Fibroblast of lung (primary cell): ENCODE measurements around the gene OR4F17. TPM values are rescaled to one million over a fixed set of nuclear protein-coding genes. Genes with fewer than 3 reads are reported as not detected.
"Not testable (repeated sequence)": the region's sequence is repeated elsewhere in the genome, so short reads cannot be mapped to it uniquely, and the experiment has no call there.

Experiments used
- DNase-seq, 2 donors: peaks; one replicate each; pipeline versions ENCODE4 v3.0.0 to v3.0.0-alpha.2; 2010; ENCODE audit warnings: low read depth in 2 of 2
- H2AFZ ChIP-seq: 2 replicates; pipeline ENCODE4 v1.5.1; 2012; ENCODE audit warnings: low read length, control low read depth, inconsistent platforms
- H3K27ac ChIP-seq: 2 replicates; pipeline ENCODE4 v1.5.1; 2011; ENCODE audit warnings: low read length, control low read depth; ENCODE audit not compliant: insufficient read depth
- H3K27me3 ChIP-seq: 2 replicates; pipeline ENCODE4 v1.5.1; 2011; ENCODE audit warnings: mild to moderate bottlenecking, low read length; ENCODE audit not compliant: control insufficient read depth, insufficient read depth
- H3K36me3 ChIP-seq: 2 replicates; pipeline ENCODE4 v1.5.1; 2011; ENCODE audit warnings: low read length; ENCODE audit not compliant: control insufficient read depth, insufficient read depth
- H3K4me1 ChIP-seq: 2 replicates; pipeline ENCODE4 v1.5.1; 2011; ENCODE audit warnings: low read length; ENCODE audit not compliant: control insufficient read depth, insufficient read depth; ENCODE audit errors: extremely low read depth
- H3K4me2 ChIP-seq: 2 replicates; pipeline ENCODE4 v1.5.1; 2011; ENCODE audit warnings: low read length, control low read depth; ENCODE audit not compliant: insufficient read depth; ENCODE audit errors: extremely low read depth
- H3K4me3 ChIP-seq, 4 experiments: fragments of 200-600 bp in 1 of 4; sonication (generic) in 1 of 4; replicated peaks in 1 of 4; 2 replicates each; pipeline ENCODE4 v1.5.1; 2011 to 2016; ENCODE audit warnings: low read length in 4 of 4, low read depth in 3 of 4, mild to moderate bottlenecking in 3 of 4, control low read depth in 2 of 4, inconsistent platforms in 1 of 4, mixed read lengths in 1 of 4; ENCODE audit not compliant: insufficient read depth in 1 of 4; ENCODE audit errors: control extremely low read depth in 1 of 4
- H3K79me2 ChIP-seq: 2 replicates; pipeline ENCODE4 v1.5.1; 2012; ENCODE audit warnings: mild to moderate bottlenecking, low read length, inconsistent platforms; ENCODE audit not compliant: control insufficient read depth, insufficient read depth
- H3K9ac ChIP-seq: 2 replicates; pipeline ENCODE4 v1.5.1; 2011; ENCODE audit warnings: mild to moderate bottlenecking, low read length, control low read depth; ENCODE audit not compliant: insufficient read depth
- H3K9me3 ChIP-seq: 2 replicates; pipeline ENCODE4 v1.5.1; 2012; ENCODE audit warnings: low read depth, low read length; ENCODE audit not compliant: control insufficient read depth, insufficient read depth
- H4K20me1 ChIP-seq: 2 replicates; pipeline ENCODE4 v1.5.1; 2011; ENCODE audit warnings: low read length; ENCODE audit not compliant: control insufficient read depth, insufficient read depth; ENCODE audit errors: extremely low read depth
- polyA minus RNA-seq: library from RNA; depleted of rRNA, polyadenylated mRNA; stranded (reverse); fragments of >200 nt; gene quantifications from 2 replicates; pipeline ENCODE4 v1.2.3, GENCODE V29; 2011; ENCODE audit warnings: low replicate concordance
- polyA plus RNA-seq, 2 donors: library from polyadenylated mRNA; depleted of rRNA in 1 of 2; stranded (reverse) in 1 of 2; unstranded in 1 of 2; fragments of >200 nt; gene quantifications; 2 replicates each; pipeline ENCODE4 v1.2.1, GENCODE V29; 2011 to 2012; ENCODE audit warnings: missing spikeins in 1 of 2
- total RNA-seq: library from RNA; depleted of rRNA; stranded (reverse); fragments of >200 nt; gene quantifications from 2 replicates; pipeline ENCODE4 v1.2.1, GENCODE V29; 2014

OR4F17 gene, protein sequence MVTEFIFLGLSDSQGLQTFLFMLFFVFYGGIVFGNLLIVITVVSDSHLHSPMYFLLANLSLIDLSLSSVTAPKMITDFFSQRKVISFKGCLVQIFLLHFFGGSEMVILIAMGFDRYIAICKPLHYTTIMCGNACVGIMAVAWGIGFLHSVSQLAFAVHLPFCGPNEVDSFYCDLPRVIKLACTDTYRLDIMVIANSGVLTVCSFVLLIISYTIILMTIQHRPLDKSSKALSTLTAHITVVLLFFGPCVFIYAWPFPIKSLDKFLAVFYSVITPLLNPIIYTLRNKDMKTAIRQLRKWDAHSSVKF
- total RNA-seq = not detected in 2 replicates
- polyA plus RNA-seq = not detected in 2 replicates
- not detected in 2 replicates for polyA plus RNA-seq (2012)
- not detected in 2 replicates for polyA minus RNA-seq

DNA sequence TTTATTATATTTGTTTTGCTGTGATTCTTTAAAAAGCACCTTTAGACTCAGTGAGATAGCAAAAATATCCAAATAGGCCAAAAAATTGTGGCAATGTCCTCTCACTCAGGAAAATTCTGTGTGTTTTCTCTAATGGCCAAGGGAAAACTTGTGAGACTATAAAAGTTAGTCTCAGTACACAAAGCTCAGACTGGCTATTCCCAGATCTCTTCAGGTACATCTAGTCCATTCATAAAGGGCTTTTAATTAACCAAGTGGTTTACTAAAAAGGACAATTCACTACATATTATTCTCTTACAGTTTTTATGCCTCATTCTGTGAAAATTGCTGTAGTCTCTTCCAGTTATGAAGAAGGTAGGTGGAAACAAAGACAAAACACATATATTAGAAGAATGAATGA, at the start of gene OR4F17:
Gene OR4F17, plus strand, starts transcription at position 301 of the 400 bp plus-strand sequence. CDS start 3,575 bp downstream, outside the sequence.
- not testable (repeated sequence) for H3K4me2 ChIP-seq, H3K9me3 ChIP-seq, H3K27ac ChIP-seq, DNase-seq, H3K27me3 ChIP-seq, H4K20me1 ChIP-seq, H3K4me1 ChIP-seq, H3K79me2 ChIP-seq, H3K36me3 ChIP-seq, H3K4me3 ChIP-seq, H2AFZ ChIP-seq, H3K9ac ChIP-seq

DNA sequence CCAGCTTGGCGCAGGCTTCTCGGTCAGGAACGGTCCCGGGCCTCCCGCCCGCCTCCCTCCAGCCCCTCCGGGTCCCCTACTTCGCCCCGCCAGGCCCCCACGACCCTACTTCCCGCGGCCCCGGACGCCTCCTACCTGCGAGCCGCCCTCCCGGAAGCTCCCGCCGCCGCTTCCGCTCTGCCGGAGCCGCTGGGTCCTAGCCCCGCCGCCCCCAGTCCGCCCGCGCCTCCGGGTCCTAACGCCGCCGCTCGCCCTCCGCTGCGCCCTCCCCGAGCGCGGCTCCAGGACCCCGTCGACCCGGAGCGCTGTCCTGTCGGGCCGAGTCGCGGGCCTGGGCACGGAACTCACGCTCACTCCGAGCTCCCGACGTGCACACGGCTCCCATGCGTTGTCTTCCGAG, 36.1 kb upstream of the OR4F17 start:
- not testable (repeated sequence) for H3K4me1 ChIP-seq, H2AFZ ChIP-seq, DNase-seq, H4K20me1 ChIP-seq, H3K9ac ChIP-seq, H3K9me3 ChIP-seq, H3K4me3 ChIP-seq, H3K27me3 ChIP-seq, H3K36me3 ChIP-seq, H3K79me2 ChIP-seq, H3K4me2 ChIP-seq, H3K27ac ChIP-seq

DNA sequence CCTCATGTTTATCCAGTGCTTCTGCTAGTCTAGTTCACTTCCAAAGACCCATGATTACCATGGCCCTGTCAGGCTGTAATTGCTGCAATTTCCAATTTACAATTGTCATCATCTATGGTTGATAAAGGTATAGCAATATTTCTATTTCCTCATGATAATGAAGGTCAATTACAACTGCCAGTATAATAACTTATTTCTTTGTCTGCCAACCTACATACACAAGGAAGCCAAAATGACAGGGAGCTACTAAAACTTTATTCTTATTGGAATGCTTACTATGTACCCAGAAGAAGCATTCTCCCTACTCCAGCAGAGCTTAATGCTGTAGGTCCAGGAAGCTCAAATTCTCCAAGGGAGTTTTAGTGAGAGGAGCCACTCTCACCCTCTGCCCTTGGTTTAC, 24.0 kb upstream of the OR4F17 start:
- H2AFZ ChIP-seq, H4K20me1 ChIP-seq, H3K9me3 ChIP-seq, H3K4me2 ChIP-seq, H3K27me3 ChIP-seq, H3K36me3 ChIP-seq, H3K4me3 ChIP-seq, H3K4me1 ChIP-seq, DNase-seq, H3K9ac ChIP-seq, H3K79me2 ChIP-seq, H3K27ac ChIP-seq: not testable (repeated sequence)

DNA sequence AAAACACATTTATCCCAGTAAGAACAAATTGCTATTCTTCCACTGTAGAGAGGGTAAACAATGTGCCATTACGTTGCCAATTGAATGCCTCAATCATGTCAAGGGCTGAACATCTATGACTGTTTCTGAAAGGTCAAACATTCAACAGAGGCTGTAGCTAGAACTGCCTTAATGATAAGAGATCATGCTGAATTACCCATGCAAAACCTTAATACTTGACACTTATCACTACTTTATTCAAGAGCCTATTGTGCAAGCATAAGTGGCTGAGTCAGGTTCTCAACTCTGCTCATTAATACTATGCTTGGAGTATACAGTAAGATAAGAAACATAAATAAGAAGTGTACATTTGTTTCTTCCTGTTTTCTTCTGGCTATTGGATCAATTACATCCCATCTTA, 23.3 kb upstream of the OR4F17 start:
- H3K36me3 ChIP-seq, H2AFZ ChIP-seq, H3K9ac ChIP-seq, H3K4me1 ChIP-seq, H3K27ac ChIP-seq, DNase-seq, H3K4me2 ChIP-seq, H3K79me2 ChIP-seq, H3K9me3 ChIP-seq, H4K20me1 ChIP-seq, H3K27me3 ChIP-seq, H3K4me3 ChIP-seq: not testable (repeated sequence)

DNA sequence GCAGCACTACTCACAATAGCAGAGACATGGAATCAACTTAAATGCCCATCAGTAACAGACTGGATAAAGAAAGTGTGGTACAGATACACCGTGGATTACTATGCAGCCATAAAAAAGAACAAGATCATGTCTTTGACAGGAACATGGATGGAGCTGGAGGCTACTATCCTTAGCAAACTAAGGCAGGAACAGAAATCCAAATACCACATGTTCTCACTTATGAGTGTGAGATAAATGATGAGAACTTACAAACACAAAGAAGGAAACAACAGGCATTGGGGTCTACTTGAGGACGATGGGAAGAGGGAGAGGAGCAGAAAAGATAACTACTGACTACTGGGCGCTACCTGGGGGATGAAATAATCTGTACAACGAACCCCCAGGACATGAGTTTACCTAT, 16.2 kb upstream of the OR4F17 start:
- H3K36me3 ChIP-seq, H3K27me3 ChIP-seq, H3K4me3 ChIP-seq, DNase-seq, H3K9me3 ChIP-seq, H3K79me2 ChIP-seq, H3K4me2 ChIP-seq, H2AFZ ChIP-seq, H4K20me1 ChIP-seq, H3K4me1 ChIP-seq, H3K9ac ChIP-seq, H3K27ac ChIP-seq: not testable (repeated sequence)

DNA sequence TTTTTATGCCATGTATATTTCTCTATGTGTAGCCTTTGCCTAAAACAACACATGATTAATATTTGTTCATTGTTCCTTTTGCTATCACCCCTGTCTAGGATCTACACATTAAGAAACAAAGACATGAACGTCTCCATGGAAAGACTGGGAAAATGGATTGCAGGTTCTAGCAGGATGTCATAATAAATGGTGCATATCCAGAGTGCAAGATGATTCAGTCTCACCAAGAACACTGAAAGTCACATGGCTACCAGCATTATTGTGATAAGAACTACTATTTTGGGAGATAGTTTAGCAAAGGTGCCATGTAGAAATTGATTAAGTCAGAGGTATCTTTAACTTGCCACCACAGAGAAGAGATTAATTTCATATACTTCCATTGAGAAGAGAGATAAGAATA, 12.1 kb upstream of the OR4F17 start:
- H3K79me2 ChIP-seq, H3K27ac ChIP-seq, H3K4me3 ChIP-seq, H3K36me3 ChIP-seq, H4K20me1 ChIP-seq, H3K9me3 ChIP-seq, H2AFZ ChIP-seq, H3K27me3 ChIP-seq, H3K9ac ChIP-seq, H3K4me2 ChIP-seq, H3K4me1 ChIP-seq, DNase-seq: not testable (repeated sequence)

DNA sequence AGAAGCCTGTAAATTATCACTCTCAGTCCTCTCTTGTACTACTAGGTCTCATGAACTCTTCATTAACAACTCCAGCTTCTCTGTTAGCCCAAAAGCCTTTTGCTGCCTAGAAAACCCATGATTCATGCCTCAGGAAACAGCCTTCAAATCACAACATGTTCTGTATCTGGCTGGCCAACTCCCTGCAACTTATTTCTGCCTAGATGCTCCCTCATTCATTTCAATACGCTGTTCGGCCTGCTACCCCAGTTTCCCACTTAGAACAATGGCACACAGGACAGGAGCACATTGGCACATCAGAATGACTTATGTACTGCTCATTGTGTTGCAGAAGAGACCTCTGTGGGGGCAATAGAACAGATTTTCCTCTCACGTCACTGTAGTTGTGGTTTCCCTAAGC, 9.3 kb upstream of the OR4F17 start:
- H4K20me1 ChIP-seq, H3K79me2 ChIP-seq, H3K4me3 ChIP-seq, H3K36me3 ChIP-seq, H3K27ac ChIP-seq, H3K9me3 ChIP-seq, H3K9ac ChIP-seq, H2AFZ ChIP-seq, H3K27me3 ChIP-seq, H3K4me1 ChIP-seq, DNase-seq, H3K4me2 ChIP-seq: not testable (repeated sequence)
